DOHH2 (cell line): Measurements from ENCODE around the gene BNIP2.

Experiments
- CTCF ChIP-seq: fragments of 200-600 bp; sonication (generic); IDR thresholded peaks from one replicate; pipeline ENCODE4 v1.5.1; 2014; ENCODE audit warnings: antibody characterized with exemption, mild to moderate bottlenecking, low read depth, low read length; ENCODE audit not compliant: poor library complexity, severe bottlenecking
- EZH2phosphoT487 ChIP-seq: fragments of 200-600 bp; sonication (generic); IDR thresholded peaks from 2 replicates; pipeline ENCODE4 v1.6.1; 2017; ENCODE audit warnings: borderline replicate concordance, mild to moderate bottlenecking, antibody characterized with exemption, low read length, moderate library complexity, mixed read lengths

GRCh38 chr15:59636184-59636583 lies 52.9 kb downstream of the BNIP2 start:
- no peak for TF ChIP-seq CTCF
- no peak for TF ChIP-seq EZH2phosphoT487
